ENCODE measurements around the gene SLC2A9.
A peak's percentile ranks its signal among the peaks of the same experiment; 100 is the strongest.
"Not testable (repeated sequence)": the region's sequence is repeated elsewhere in the genome, so short reads cannot be mapped to it uniquely, and the experiment has no call there.

Gene SLC2A9

GRCh38 chr4:9808077-9808476 is 213.2 kb downstream of the SLC2A9 start:
- DNase-seq = no peak

GRCh38 chr4:9804918-9805317 is 216.4 kb downstream of the SLC2A9 start:
- DNase-seq = no peak

GRCh38 chr4:9800848-9801247 is 220.4 kb downstream of the SLC2A9 start:
- DNase-seq = peak; percentile 91

- DNase-seq = not testable (repeated sequence)
These were observed 224.7 kb downstream of the SLC2A9 start for GRCh38 chr4:9796641-9797040.

- DNase-seq = no peak
These were observed 228.9 kb downstream of the SLC2A9 start for GRCh38 chr4:9792381-9792780.

- DNase-seq = not testable (repeated sequence)
These were observed 235.4 kb downstream of the SLC2A9 start for GRCh38 chr4:9785891-9786290.

GRCh38 chr4:9782136-9782436 is 239.2 kb downstream of the SLC2A9 start:
- no peak for DNase-seq

- DNase-seq = no peak
These were observed 239.8 kb downstream of the SLC2A9 start, which contains the start of gene DRD5 for GRCh38 chr4:9781343-9782135. TSS of gene DRD5 (plus strand) at chr4:9781634. CDS start at chr4:9782030, 396 bp downstream.

Measured in COR-L47 (cell line).